T47D (cell line): Measurements from ENCODE around the gene ZNF740.
A peak's percentile ranks its signal among the peaks of the same experiment; 100 is the strongest.
"Not testable (repeated sequence)": the region's sequence is repeated elsewhere in the genome, so short reads cannot be mapped to it uniquely, and the experiment has no call there.

Source experiments
- DNase-seq, 2 experiments: peaks; one replicate each; pipeline versions ENCODE4 v3.0.0 to v3.0.0-alpha.2; 2011 to 2012; ENCODE audit warnings: low read depth in 1 of 2, low spot score in 1 of 2
- JUND ChIP-seq: IDR thresholded peaks from 2 replicates; pipeline ENCODE4 v1.6.1; 2012; ENCODE audit warnings: low read depth
- in situ Hi-C: cut with HindIII; loops from 2 replicates; pipeline ENCODE4 v1.10.0; 2016; ENCODE audit warnings: low sequenced_read_pairs, low pct_unique_long_range_greater_than_20kb

Gene ZNF740

GRCh38 chr12:53161119-53161911 lies 19.2 kb upstream of the ZNF740 start:
- in situ Hi-C loops: no loop called here
- TF ChIP-seq JUND: no peak
- no peak for DNase-seq

GRCh38 chr12:53163008-53163407 lies 17.5 kb upstream of the ZNF740 start:
- in situ Hi-C loops, DNase-seq: not testable (repeated sequence)

GRCh38 chr12:53166837-53167236 lies 13.7 kb upstream of the ZNF740 start:
- no peak for DNase-seq
- in situ Hi-C loops: no loop called here
- TF ChIP-seq JUND: no peak

GRCh38 chr12:53169644-53170043 lies 10.9 kb upstream of the ZNF740 start:
- no peak for TF ChIP-seq JUND
- in situ Hi-C loops: no loop called here
- no peak for DNase-seq

GRCh38 chr12:53170215-53170614 lies 10.3 kb upstream of the ZNF740 start:
- DNase-seq: no peak
- no peak for TF ChIP-seq JUND
- in situ Hi-C loops: no loop called here

GRCh38 chr12:53170876-53171724 lies 9.4 kb upstream of the ZNF740 start:
- no peak for DNase-seq
- in situ Hi-C loops: no loop called here
- no peak for TF ChIP-seq JUND

- TF ChIP-seq JUND: no peak
- in situ Hi-C loops: no loop called here
- DNase-seq: no peak
These were observed 8.7 kb upstream of the ZNF740 start for GRCh38 chr12:53171725-53172329.

- in situ Hi-C loops: no loop called here
- DNase-seq: no peak
- TF ChIP-seq JUND: no peak
These were observed 8.2 kb upstream of the ZNF740 start for GRCh38 chr12:53172352-53172751.

- in situ Hi-C loops: no loop called here
- no peak for TF ChIP-seq JUND
- no peak for DNase-seq
These were observed 7.3 kb upstream of the ZNF740 start for GRCh38 chr12:53173085-53173715.

- TF ChIP-seq JUND: no peak
- in situ Hi-C loops: no loop called here
- peak in 1 of 2 experiments; percentile 84 for DNase-seq
These were observed 5.5 kb upstream of the ZNF740 start for GRCh38 chr12:53174881-53175491.

- no peak for DNase-seq
- TF ChIP-seq JUND: no peak
- in situ Hi-C loops: no loop called here
These were observed 3.8 kb upstream of the ZNF740 start for GRCh38 chr12:53176750-53177149.

- in situ Hi-C loops, DNase-seq: not testable (repeated sequence)
These were observed 3.1 kb upstream of the ZNF740 start for GRCh38 chr12:53177447-53177846.

- in situ Hi-C loops, DNase-seq: not testable (repeated sequence)
These were observed 1.7 kb upstream of the ZNF740 start for GRCh38 chr12:53178803-53179202.
